ENCODE results near the gene SYNPO2.

The SYNPO2 gene

DNA sequence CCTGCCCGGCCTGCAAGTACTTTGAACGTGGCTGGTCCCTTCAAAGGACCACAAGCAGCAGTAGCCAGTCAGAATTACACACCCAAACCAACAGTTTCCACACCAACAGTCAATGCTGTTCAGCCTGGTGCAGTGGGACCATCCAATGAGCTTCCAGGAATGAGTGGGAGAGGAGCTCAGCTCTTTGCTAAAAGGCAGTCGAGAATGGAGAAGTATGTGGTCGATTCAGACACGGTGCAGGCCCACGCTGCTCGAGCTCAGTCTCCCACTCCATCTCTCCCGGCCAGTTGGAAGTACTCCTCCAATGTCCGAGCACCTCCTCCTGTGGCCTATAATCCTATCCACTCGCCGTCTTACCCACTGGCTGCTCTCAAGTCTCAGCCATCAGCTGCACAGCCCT, 142.6 kb downstream of the SYNPO2 start:
- no peak for TF ChIP-seq EZH2phosphoT487 (conservative IDR thresholded peaks at IDR 0.05; ENCODE audit: low read length)
- TF ChIP-seq, protein P1, sequence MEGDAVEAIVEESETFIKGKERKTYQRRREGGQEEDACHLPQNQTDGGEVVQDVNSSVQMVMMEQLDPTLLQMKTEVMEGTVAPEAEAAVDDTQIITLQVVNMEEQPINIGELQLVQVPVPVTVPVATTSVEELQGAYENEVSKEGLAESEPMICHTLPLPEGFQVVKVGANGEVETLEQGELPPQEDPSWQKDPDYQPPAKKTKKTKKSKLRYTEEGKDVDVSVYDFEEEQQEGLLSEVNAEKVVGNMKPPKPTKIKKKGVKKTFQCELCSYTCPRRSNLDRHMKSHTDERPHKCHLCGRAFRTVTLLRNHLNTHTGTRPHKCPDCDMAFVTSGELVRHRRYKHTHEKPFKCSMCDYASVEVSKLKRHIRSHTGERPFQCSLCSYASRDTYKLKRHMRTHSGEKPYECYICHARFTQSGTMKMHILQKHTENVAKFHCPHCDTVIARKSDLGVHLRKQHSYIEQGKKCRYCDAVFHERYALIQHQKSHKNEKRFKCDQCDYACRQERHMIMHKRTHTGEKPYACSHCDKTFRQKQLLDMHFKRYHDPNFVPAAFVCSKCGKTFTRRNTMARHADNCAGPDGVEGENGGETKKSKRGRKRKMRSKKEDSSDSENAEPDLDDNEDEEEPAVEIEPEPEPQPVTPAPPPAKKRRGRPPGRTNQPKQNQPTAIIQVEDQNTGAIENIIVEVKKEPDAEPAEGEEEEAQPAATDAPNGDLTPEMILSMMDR (IDR thresholded peaks at IDR 0.05; ENCODE audit: insufficient read depth, low read length, poor library complexity, severe bottlenecking): no peak
- Histone ChIP-seq H3K4me3 (ENCODE audit: insufficient read depth, low read length, poor library complexity, severe bottlenecking) (no peak overlapping the region), H3K9me3 (ENCODE audit: insufficient read depth, low read length) (no peaks in the 10 kb centered on the region), H3K4me2 (ENCODE audit: low read depth, low read length, poor library complexity, severe bottlenecking) (no peak overlapping the region), H3K9me2 (replicated peaks; ENCODE audit: insufficient read depth, low read length) (no peaks in the 10 kb centered on the region), H3K27ac (ENCODE audit: low read depth, low read length) (no peak overlapping the region), H2AFZ (ENCODE audit: low read depth, low read length, severe bottlenecking) (no peak overlapping the region), H3K9ac (ENCODE audit: low read length) (no peak overlapping the region), H4K20me1 (ENCODE audit: low read depth, low read length) (no peaks in the 10 kb centered on the region), H3K27me3 (ENCODE audit: low read length) (no peaks in the 10 kb centered on the region), H3K79me2 (ENCODE audit: insufficient read depth, low read length) (no peaks in the 10 kb centered on the region), H3K36me3 (ENCODE audit: low read length) (no peaks in the 10 kb centered on the region), H3F3A (ENCODE audit: insufficient read depth) (no peaks in the 10 kb centered on the region)

DNA sequence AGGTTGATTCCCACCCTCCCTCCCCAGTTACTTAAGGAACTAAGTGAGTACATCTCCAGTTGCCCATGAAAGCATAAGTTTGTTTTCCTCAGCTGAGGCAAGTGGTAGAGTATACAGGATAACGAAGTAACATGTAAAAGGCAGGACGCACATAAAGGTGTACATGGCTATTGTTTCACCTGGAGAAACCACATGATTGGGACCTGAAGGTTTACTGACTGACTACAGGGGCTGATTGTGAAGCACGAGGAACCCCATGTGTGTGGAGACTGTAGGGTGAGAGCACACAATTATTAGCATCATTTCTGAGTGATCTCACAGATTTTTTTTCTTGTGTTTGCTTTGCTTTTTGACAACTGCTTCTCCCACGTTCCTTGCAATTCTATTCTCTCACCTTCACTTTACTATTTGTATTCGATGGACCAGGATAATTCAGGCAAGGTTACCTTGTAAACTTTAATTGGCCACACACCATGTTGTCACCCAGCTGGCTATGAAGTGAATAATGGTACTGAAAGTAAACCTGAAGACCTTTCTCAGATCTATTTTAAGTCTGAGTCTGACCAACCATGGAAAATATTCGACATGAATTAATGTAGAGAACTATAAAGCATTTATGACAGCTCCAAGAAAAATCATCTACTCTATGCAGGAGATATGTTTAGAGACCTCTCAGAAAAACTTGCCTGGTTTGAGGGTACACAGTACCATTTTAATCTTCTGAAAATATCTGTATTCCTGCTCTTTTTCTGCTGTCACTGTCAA, 144.4 kb downstream of the SYNPO2 start:
- TF ChIP-seq, protein P1 (IDR thresholded peaks at IDR 0.05; ENCODE audit: insufficient read depth, low read length, poor library complexity, severe bottlenecking): no peak
- TF ChIP-seq EZH2phosphoT487 (conservative IDR thresholded peaks at IDR 0.05; ENCODE audit: low read length): no peak
- H4K20me1 ChIP-seq (ENCODE audit: low read depth, low read length): no peaks in the 10 kb centered on the region
- no peaks in the 10 kb centered on the region for H3K79me2 ChIP-seq (ENCODE audit: insufficient read depth, low read length)
- H3K36me3 ChIP-seq (ENCODE audit: low read length): no peaks in the 10 kb centered on the region
- H3K27ac ChIP-seq (ENCODE audit: low read depth, low read length): no peak overlapping the region
- H3K4me2 ChIP-seq (ENCODE audit: low read depth, low read length, poor library complexity, severe bottlenecking): no peak overlapping the region
- H3K9ac ChIP-seq (ENCODE audit: low read length): no peak overlapping the region
- H2AFZ ChIP-seq (ENCODE audit: low read depth, low read length, severe bottlenecking): no peak overlapping the region
- H3F3A ChIP-seq (ENCODE audit: insufficient read depth): no peaks in the 10 kb centered on the region
- no peaks in the 10 kb centered on the region for H3K27me3 ChIP-seq (ENCODE audit: low read length)
- no peak overlapping the region for H3K4me3 ChIP-seq (ENCODE audit: insufficient read depth, low read length, poor library complexity, severe bottlenecking)
- H3K9me3 ChIP-seq (ENCODE audit: insufficient read depth, low read length): no peaks in the 10 kb centered on the region
- no peaks in the 10 kb centered on the region for H3K9me2 ChIP-seq (replicated peaks; ENCODE audit: insufficient read depth, low read length)

DNA sequence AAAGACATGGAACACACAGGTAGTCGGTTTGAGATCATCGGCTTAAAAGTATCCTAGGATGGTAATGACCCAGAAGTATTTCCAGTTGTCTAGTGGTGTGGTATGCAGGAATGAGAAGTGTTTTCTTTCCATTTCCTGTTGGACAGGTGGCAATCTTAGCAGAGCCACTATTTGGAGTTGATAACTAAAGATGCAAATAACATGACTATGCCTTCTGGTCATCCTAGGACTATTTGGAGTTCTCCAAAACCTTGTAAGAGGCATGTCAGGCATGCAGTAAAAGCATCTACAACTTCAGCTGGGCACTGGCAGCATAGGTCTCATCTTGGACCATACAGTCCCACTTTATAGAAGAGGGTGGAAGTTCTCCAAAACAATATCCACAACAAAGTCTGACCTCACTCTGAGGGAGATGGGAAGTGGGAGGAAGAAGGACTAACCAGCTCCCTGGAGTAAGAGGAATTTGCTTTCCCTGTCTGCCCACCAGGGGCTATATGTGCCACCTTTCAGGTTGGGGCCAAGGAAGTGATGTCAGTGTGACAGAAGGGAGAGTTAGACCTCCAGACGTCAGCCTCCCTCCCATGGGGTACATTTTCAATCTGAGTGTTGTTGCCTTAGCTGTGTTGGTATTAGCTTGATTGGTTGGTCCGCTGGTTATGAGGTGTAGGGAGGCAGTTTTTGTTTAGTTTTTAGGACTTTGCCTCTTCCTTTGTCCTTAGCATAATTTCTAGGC, 145.8 kb downstream of the SYNPO2 start:
- H2AFZ ChIP-seq (ENCODE audit: low read depth, low read length, severe bottlenecking): no peak overlapping the region
- H3K9me2 ChIP-seq (replicated peaks; ENCODE audit: insufficient read depth, low read length): no peaks in the 10 kb centered on the region
- no peaks in the 10 kb centered on the region for H3K36me3 ChIP-seq (ENCODE audit: low read length)
- H3K4me2 ChIP-seq (ENCODE audit: low read depth, low read length, poor library complexity, severe bottlenecking): no peak overlapping the region
- TF ChIP-seq EZH2phosphoT487 (conservative IDR thresholded peaks at IDR 0.05; ENCODE audit: low read length): no peak
- TF ChIP-seq, protein P1 (IDR thresholded peaks at IDR 0.05; ENCODE audit: insufficient read depth, low read length, poor library complexity, severe bottlenecking): no peak
- no peaks in the 10 kb centered on the region for H4K20me1 ChIP-seq (ENCODE audit: low read depth, low read length)
- H3F3A ChIP-seq (ENCODE audit: insufficient read depth): no peaks in the 10 kb centered on the region
- no peak overlapping the region for H3K27ac ChIP-seq (ENCODE audit: low read depth, low read length)
- no peaks in the 10 kb centered on the region for H3K9me3 ChIP-seq (ENCODE audit: insufficient read depth, low read length)
- H3K9ac ChIP-seq (ENCODE audit: low read length): no peak overlapping the region
- no peak overlapping the region for H3K4me3 ChIP-seq (ENCODE audit: insufficient read depth, low read length, poor library complexity, severe bottlenecking)
- no peaks in the 10 kb centered on the region for H3K79me2 ChIP-seq (ENCODE audit: insufficient read depth, low read length)
- no peaks in the 10 kb centered on the region for H3K27me3 ChIP-seq (ENCODE audit: low read length)
